ENCODE measurements around the gene CD96. TPM values are rescaled to one million over a fixed set of nuclear protein-coding genes. Genes with fewer than 3 reads are reported as not detected.
A peak's percentile ranks its signal among the peaks of the same experiment; 100 is the strongest.

The CD96 gene
- total and polyA plus RNA-seq, 2 donors (not counting 3 experiments of a cell fraction or from before 2014, with no cell fraction given), result not detected

GRCh38 chr3:111667621-111668239, 125.7 kb downstream of the CD96 start:
- peak; percentile 50 for DNase-seq (ENCODE audit: low read depth, low spot score)
- no peaks in the 10 kb centered on the region for H3K27me3 ChIP-seq (ENCODE audit: control insufficient read depth in 2 of 2, insufficient read depth in 2 of 2, low read length in 2 of 2)
- H3K9ac ChIP-seq (replicated peaks; ENCODE audit: extremely low read depth, insufficient read depth, low read length), result no peak overlapping the region
- no peaks in the 10 kb centered on the region for H3K9me1 ChIP-seq (replicated peaks; ENCODE audit: control insufficient read depth, extremely low read depth, insufficient read depth, low read length)
- dilution Hi-C loops (cut with MboI; ENCODE audit: extremely low pct_ligation_motif_present, low sequenced_read_pairs) (no loop called here), intact Hi-C loops (cut with micrococcal nuclease) (loop anchor here (2.0 kb wide), 2 partner anchors 197 to 375 kb away; no protein-coding TSS in a partner anchor)
- no peak for FAIRE-seq
- peak overlapping the region; percentile 9 for H3K4me2 ChIP-seq (ENCODE audit: insufficient read depth, low read length)
- no peaks in the 10 kb centered on the region for H3K9me3 ChIP-seq (replicated peaks; ENCODE audit: control insufficient read depth, insufficient read depth, low read length)
- no peaks in the 10 kb centered on the region for H3K36me3 ChIP-seq (ENCODE audit: control insufficient read depth in 2 of 2, extremely low read depth in 1 of 2, insufficient read depth in 2 of 2, low read length in 2 of 2)
- no peak overlapping the region for H3K4me3 ChIP-seq (replicated peaks in 1 of 3; ENCODE audit: insufficient read depth in 1 of 3, low read depth in 1 of 3, low read length in 3 of 3)
- no peaks in the 10 kb centered on the region for H4K20me1 ChIP-seq (replicated peaks; ENCODE audit: control insufficient read depth, extremely low read depth, insufficient read depth, low read length)
- TF ChIP-seq CTCF (IDR thresholded peaks at IDR 0.05; ENCODE audit: extremely low read depth in 1 of 2, insufficient read depth in 1 of 2, low read depth in 1 of 2, low read length in 2 of 2) (no peak), FOS (IDR thresholded peaks at IDR 0.05; ENCODE audit: borderline replicate concordance, insufficient read depth, low read length) (no peak), POLR2AphosphoS5 (IDR thresholded peaks at IDR 0.05; ENCODE audit: insufficient read depth, low read depth, low read length) (no peak), MAX (IDR thresholded peaks at IDR 0.05; ENCODE audit: insufficient read depth, insufficient read length) (peak; percentile 73), MYC (IDR thresholded peaks at IDR 0.05; ENCODE audit: low read depth, low read length) (no peak), JUN (IDR thresholded peaks at IDR 0.05; ENCODE audit: borderline replicate concordance, insufficient read depth, insufficient read length, low read depth) (no peak), POLR2A (IDR thresholded peaks at IDR 0.05; ENCODE audit: low read depth, low read length) (no peak), EZH2 (IDR thresholded peaks at IDR 0.05; ENCODE audit: borderline replicate concordance, low read depth, low read length, severe bottlenecking) (no peak), GATA2 (IDR thresholded peaks at IDR 0.05; ENCODE audit: insufficient read depth, insufficient read length, low read depth, low read length) (peak; percentile 84)
- peak overlapping the region; percentile 73 for H2AFZ ChIP-seq (ENCODE audit: low read depth, low read length)
- H3K27ac ChIP-seq (ENCODE audit: insufficient read depth, low read depth, low read length), result peak overlapping the region; percentile 21
- H3K4me1 ChIP-seq (ENCODE audit: control insufficient read depth, extremely low read depth, insufficient read depth, low read length), result peaks cover 27% of the 10 kb centered on the region
- no TSS peak for BruUV-seq (replicated peaks)
- H3K79me2 ChIP-seq (ENCODE audit: control insufficient read depth, insufficient read depth, low read length), result no peaks in the 10 kb centered on the region
- ChIA-PET CTCF (interaction anchor here (1.2 to 2.3 kb wide), 4 partner anchors 23 to 346 kb away, joined by 3 to 11 read pairs (median 8); no protein-coding TSS in a partner anchor), POLR2A (no interaction called here)

Data from endothelial cell of umbilical vein (primary cell).